K562 (cell line): Measurements from ENCODE around the gene CLIC5. TPM values are rescaled to one million over a fixed set of nuclear protein-coding genes. Genes with fewer than 3 reads are reported as not detected.

Experiments
- ATAC-seq: fragments of 200-7000 bp; cut with Tn5 transposase; 3 replicates; pipeline ENCODE4 v1.9.1; 2020; ENCODE audit warnings: moderate library complexity
- BruUV-seq: library from RNA; stranded (reverse); fragments of 400-500 nt; replicated peaks from 2 replicates; lab custom pipeline; 2021; lab: Mats Ljungman, UMichigan
- CTCF ChIA-PET: fragments of 300-600 bp; formaldehyde crosslinking; extraction: SDS; loops from one replicate; lab custom pipeline; 2021; ENCODE audit warnings: low intra/inter-chr PET ratio; lab: Yijun Ruan, JAX
- POLR2A ChIA-PET: fragments of 300-600, 350-650 bp; sonication (Branson Sonifier 250); formaldehyde crosslinking; extraction: SDS; loops from one replicate; lab custom pipeline; 2021; ENCODE audit warnings: antibody characterized with exemption, inconsistent platforms; lab: Yijun Ruan, JAX
- DNase-seq, 4 experiments: peaks; one replicate each; pipeline versions ENCODE4 v3.0.0 to v3.0.0-alpha.2; 2011 to 2018; ENCODE audit warnings: low spot score in 3 of 4, mixed read lengths in 3 of 4; ENCODE audit errors: extremely low read depth in 1 of 4
- FAIRE-seq: peaks from 2 replicates; lab custom pipeline; 2011; peaks lifted over from hg19 to GRCh38; lab: Jason Lieb, UNC
- H2AFZ ChIP-seq: 2 replicates; pipeline ENCODE4 v1.6.0; 2011; ENCODE audit warnings: low read depth, low read length, control low read depth, inconsistent platforms
- H3K27ac ChIP-seq: fragments of 200-600 bp; 3 replicates; pipeline ENCODE4 v1.8.0; 2011; ENCODE audit warnings: low read depth, mild to moderate bottlenecking, control low read depth, inconsistent platforms, low read length, moderate library complexity, mixed read lengths; ENCODE audit errors: extremely low read depth
- H3K27me3 ChIP-seq, 2 experiments: fragments of 300-600 bp in 1 of 2; 2 replicates in 1 of 2; 3 replicates in 1 of 2; pipeline versions ENCODE4 v1.6.0 to v1.8.0; 2011; ENCODE audit warnings: inconsistent platforms in 2 of 2, low read length in 2 of 2, mild to moderate bottlenecking in 1 of 2, mixed read lengths in 1 of 2, moderate library complexity in 1 of 2; ENCODE audit not compliant: control insufficient read depth in 2 of 2, insufficient read depth in 2 of 2
- H3K36me3 ChIP-seq: fragments of 300-600 bp; 3 replicates; pipeline ENCODE4 v1.8.0; 2011; ENCODE audit warnings: mild to moderate bottlenecking, low read length, inconsistent platforms; ENCODE audit not compliant: control insufficient read depth, insufficient read depth
- H3K4me1 ChIP-seq, 2 experiments: fragments of 200-600 bp in 1 of 2; replicated peaks in 1 of 2; 2 replicates in 1 of 2; 3 replicates in 1 of 2; pipeline versions ENCODE4 v1.5.1 to v1.8.0; 2011; ENCODE audit warnings: inconsistent platforms in 2 of 2, low read length in 2 of 2, mild to moderate bottlenecking in 1 of 2, mixed read lengths in 1 of 2, moderate library complexity in 1 of 2; ENCODE audit not compliant: control insufficient read depth in 2 of 2, insufficient read depth in 2 of 2
- H3K4me2 ChIP-seq: 2 replicates; pipeline ENCODE4 v1.6.1; 2011; ENCODE audit warnings: low read length, control low read depth, inconsistent platforms, mixed read lengths; ENCODE audit not compliant: insufficient read depth
- H3K4me3 ChIP-seq: fragments of 200-600 bp; sonication (generic), shearing (Covaris generic); 2 replicates; pipeline ENCODE4 v1.5.1; 2016; ENCODE audit warnings: control low read depth, inconsistent platforms
- H3K79me2 ChIP-seq: fragments of 200-600 bp; 3 replicates; pipeline ENCODE4 v1.8.0; 2011; ENCODE audit warnings: low read length, inconsistent platforms; ENCODE audit not compliant: control insufficient read depth, insufficient read depth
- H3K9ac ChIP-seq, 2 experiments: 2 replicates each; pipeline versions ENCODE4 v1.6.0 to v1.6.1; 2011; ENCODE audit warnings: low read depth in 2 of 2, low read length in 2 of 2, control low read depth in 1 of 2, inconsistent platforms in 1 of 2, mild to moderate bottlenecking in 1 of 2, mixed read lengths in 1 of 2; ENCODE audit not compliant: insufficient read depth in 1 of 2
- H3K9me1 ChIP-seq: one replicate; pipeline ENCODE4 v1.6.0; 2011; ENCODE audit warnings: inconsistent platforms, mild to moderate bottlenecking, low read length, moderate library complexity; ENCODE audit not compliant: control insufficient read depth, insufficient read depth
- H3K9me3 ChIP-seq: replicated peaks from 2 replicates; pipeline ENCODE4 v1.5.1; 2011; ENCODE audit warnings: low read depth, low read length, inconsistent platforms; ENCODE audit not compliant: control insufficient read depth, insufficient read depth
- H4K20me1 ChIP-seq: replicated peaks from 2 replicates; pipeline ENCODE4 v1.6.1; 2011; ENCODE audit warnings: low read length, inconsistent platforms, mixed read lengths; ENCODE audit not compliant: control insufficient read depth, insufficient read depth
- BRCA1 ChIP-seq, 2 experiments: fragments of 450-650 bp in 1 of 2; sonication (generic) in 1 of 2; formaldehyde crosslinking in 1 of 2; IDR thresholded peaks; 2 replicates each; pipeline versions ENCODE4 v1.5.0 to v1.6.1; 2017 to 2020; ENCODE audit warnings: mild to moderate bottlenecking in 1 of 2, missing genetic modification reagents in 1 of 2
- LEF1 ChIP-seq: fragments of 450-650 bp; IDR thresholded peaks from 2 replicates; pipeline ENCODE4 v1.6.1; 2016; ENCODE audit warnings: mild to moderate bottlenecking
- MTA2 ChIP-seq: fragments of 450-650 bp; IDR thresholded peaks from 2 replicates; pipeline ENCODE4 v1.6.1; 2016; ENCODE audit warnings: low read depth
- NCOA6 ChIP-seq: fragments of 450-650 bp; IDR thresholded peaks from 2 replicates; pipeline ENCODE4 v1.6.1; 2017; ENCODE audit warnings: mild to moderate bottlenecking
- NUFIP1 ChIP-seq: fragments of 450-650 bp; IDR thresholded peaks from 2 replicates; pipeline ENCODE4 v1.6.1; 2018; ENCODE audit not compliant: partially characterized antibody
- PPARD ChIP-seq: fragments of 250-450 bp; sonication (Bioruptor Pico); IDR thresholded peaks from 2 replicates; pipeline ENCODE4 v1.8.0; 2022; ENCODE audit warnings: inconsistent platforms, mild to moderate bottlenecking, moderate library complexity
- STAT6 ChIP-seq: sonication (generic); formaldehyde crosslinking; IDR thresholded peaks from 2 replicates; pipeline ENCODE4 v1.8.1; 2023; ENCODE audit warnings: mild to moderate bottlenecking, missing genetic modification reagents
- ZBED1 ChIP-seq: IDR thresholded peaks from 2 replicates; pipeline ENCODE4 v1.6.1; 2014
- ZKSCAN8 ChIP-seq: fragments of 200-800 bp; sonication (Bioruptor generic); IDR thresholded peaks from 2 replicates; pipeline ENCODE4 v1.6.1; 2016; ENCODE audit warnings: missing genetic modification characterization, missing compliant biosample characterization
- WGBS: fragments of 100-300 bp; shearing (Covaris generic); methylation state at CpG from one replicate; pipeline ENCODE4 v1.1.6; 2016; ENCODE audit warnings: low coverage, mixed read lengths; ENCODE audit not compliant: insufficient coverage; ENCODE audit errors: missing lambda C conversion rate; 5-methylcytosine and 5-hydroxymethylcytosine counted together
- in situ Hi-C: fragments of 300-500 bp; cut with MboI; formaldehyde crosslinking; loops from 4 replicates; pipeline ENCODE4 v1.15.0; 2018; ENCODE audit warnings: inconsistent platforms, mixed read lengths
- intact Hi-C: fragments of 100-400 bp; cut with micrococcal nuclease; formaldehyde crosslinking; loops from 2 replicates; pipeline ENCODE4 v1.14.2; 2022
- polyA plus RNA-seq, 8 experiments: library from polyadenylated mRNA; depleted of rRNA in 4 of 8; stranded (reverse) in 5 of 8; unstranded in 3 of 8; fragments of >200 nt; fragmentation: Nextera tagmentation in 2 of 8; fragmentation: Illumina TruSeq in 1 of 8; extraction: Ambion mirVana in 2 of 8; extraction: Trizol in 1 of 8; gene quantifications; 2 replicates each; pipeline versions ENCODE4 v1.2.1 to v1.2.3, GENCODE V29; 2011 to 2014; ENCODE audit warnings: inconsistent platforms in 1 of 8, missing spikeins in 1 of 8
- total RNA-seq, 7 experiments: library from RNA; depleted of rRNA in 6 of 7; stranded (reverse); fragments of >200 nt in 6 of 7; fragmentation: Illumina TruSeq in 2 of 7; extraction: Trizol in 2 of 7; gene quantifications; 2 replicates each; pipeline versions ENCODE4 v1.2.1 to v1.2.3, GENCODE V29; 2011 to 2021; ENCODE audit warnings: low replicate concordance in 1 of 7

The CLIC5 gene
- total and polyA plus RNA-seq, 9 of the 15 experiments (the other 6 are each of a cell fraction or from before 2014, with no cell fraction given), result 0.31 TPM; not detected in 8

DNA sequence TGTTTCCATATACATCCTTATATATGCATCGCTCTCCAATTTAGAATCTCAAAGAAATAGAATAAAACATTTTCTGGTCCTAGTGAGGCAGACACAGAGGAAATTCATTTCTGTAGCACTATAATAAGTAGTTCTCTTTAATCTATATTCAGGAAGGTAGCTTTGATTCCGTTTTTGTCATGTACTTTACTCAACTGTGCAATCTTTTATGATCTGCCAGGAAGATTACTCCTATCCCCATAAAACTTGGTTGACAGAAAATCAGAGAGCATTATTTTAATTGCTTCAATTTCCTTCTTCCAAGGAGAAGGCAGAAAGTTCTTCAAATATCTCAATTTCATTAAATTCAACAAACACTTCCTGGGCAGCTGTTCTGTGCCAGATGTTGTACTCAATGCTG is 10.6 kb upstream of the CLIC5 start:
- no peak overlapping the region for H3K4me3 ChIP-seq
- DNase-seq (no peak), FAIRE-seq (no peak), ATAC-seq (no peak)
- H3K27me3 ChIP-seq, result no peaks in the 10 kb centered on the region
- H3K9ac ChIP-seq, result no peak overlapping the region
- no peaks in the 10 kb centered on the region for H3K4me1 ChIP-seq
- 0% methylated on average over 2 of the region's 2 CpGs for WGBS
- ChIA-PET POLR2A (no interaction called here), CTCF (no interaction called here)
- H3K27ac ChIP-seq, result no peak overlapping the region
- in situ Hi-C loops, result no loop called here
- no peaks in the 10 kb centered on the region for H4K20me1 ChIP-seq
- intact Hi-C loops, result no loop called here
- no peaks in the 10 kb centered on the region for H3K9me1 ChIP-seq
- no peaks in the 10 kb centered on the region for H3K79me2 ChIP-seq
- no TSS peak for BruUV-seq
- TF ChIP-seq BRCA1 (IDR thresholded peaks at IDR 0.05) (no peak), BRCA1 (CRISPR knock-in tag; IDR thresholded peaks at IDR 0.05) (no peak), LEF1 (no peak), NCOA6 (no peak), ZBED1 (no peak), ZKSCAN8 (no peak), PPARD (CRISPR knock-in tag) (no peak), NUFIP1 (no peak), STAT6 (CRISPR knock-in tag) (no peak), MTA2 (no peak)
- no peak overlapping the region for H3K4me2 ChIP-seq
- H3K36me3 ChIP-seq, result no peaks in the 10 kb centered on the region
- H3K9me3 ChIP-seq, result no peaks in the 10 kb centered on the region
- H2AFZ ChIP-seq, result no peak overlapping the region
